ENCODE results near the gene HEPN1. TPM values are rescaled to one million over a fixed set of nuclear protein-coding genes. Genes with fewer than 3 reads are reported as not detected.
"Not testable (repeated sequence)": the region's sequence is repeated elsewhere in the genome, so short reads cannot be mapped to it uniquely, and the experiment has no call there.

Gene HEPN1
- total RNA-seq, 6 experiments from 2014 or later, result 0.18 TPM; not detected in 5

GRCh38 chr11:124954590-124954955 is 35.5 kb downstream of the HEPN1 start:
- no peak for TF ChIP-seq CTCF (IDR thresholded peaks at IDR 0.05)
- TF ChIP-seq POLR2A (IDR thresholded peaks at IDR 0.05), result no peak
- ATAC-seq (no peak), DNase-seq (no peak)
- Histone ChIP-seq H3K4me1 (peaks cover 0 to 6% (median 0%) of the 10 kb centered on the region in 4 donors), H3K27ac (peak overlapping the region in 1 of 3 donors; percentile 11), H3K4me3 (peak overlapping the region; percentile 49 to 89 (median 78)), H3K27me3 (no peaks in the 10 kb centered on the region), H3K36me3 (no peaks in the 10 kb centered on the region), H3K9me3 (no peaks in the 10 kb centered on the region)
- intact Hi-C loops (cut with DNase I), result no loop called here
- 41% methylated on average over 5 of the region's 6 CpGs for WGBS (ENCODE audit: insufficient coverage, low coverage, low lambda C conversion rate, missing lambda C conversion rate)

- intact Hi-C loops (cut with DNase I), result no loop called here
- ATAC-seq, result no peak
- H3K36me3 ChIP-seq, result no peaks in the 10 kb centered on the region
- H3K27me3 ChIP-seq, result no peaks in the 10 kb centered on the region
- H3K4me1 ChIP-seq, result peaks cover 0 to 6% (median 0%) of the 10 kb centered on the region in 4 donors
- no peak overlapping the region for H3K27ac ChIP-seq
- TF ChIP-seq POLR2A (IDR thresholded peaks at IDR 0.05) (no peak), CTCF (IDR thresholded peaks at IDR 0.05) (no peak)
- H3K4me3 ChIP-seq, result no peak overlapping the region
- no peaks in the 10 kb centered on the region for H3K9me3 ChIP-seq
- no peak for DNase-seq
Observed at GRCh38 chr11:124955035-124955434, 36.0 kb downstream of the HEPN1 start.

GRCh38 chr11:124961972-124962609 is 43.0 kb downstream of the HEPN1 start:
- no peaks in the 10 kb centered on the region for H3K9me3 ChIP-seq
- H3K36me3 ChIP-seq, result no peaks in the 10 kb centered on the region
- DNase-seq (no peak), ATAC-seq (peak; percentile 92 to 96 (median 94))
- no peak overlapping the region for H3K27ac ChIP-seq
- no peaks in the 10 kb centered on the region for H3K27me3 ChIP-seq
- WGBS (ENCODE audit: insufficient coverage, low coverage, low lambda C conversion rate, missing lambda C conversion rate), result 17% methylated on average over 5 of the region's 5 CpGs
- H3K4me3 ChIP-seq, result no peak overlapping the region
- TF ChIP-seq CTCF (IDR thresholded peaks at IDR 0.05) (peak; percentile 73 to 83 (median 78)), POLR2A (IDR thresholded peaks at IDR 0.05) (no peak)
- H3K4me1 ChIP-seq, result no peaks in the 10 kb centered on the region
- intact Hi-C loops (cut with DNase I), result loop anchor here in 1 of 2 donors (5.0 kb wide), 1 partner anchor 180 kb away; no protein-coding TSS in a partner anchor

GRCh38 chr11:124968197-124968596 is 49.1 kb downstream of the HEPN1 start:
- H3K9me3 ChIP-seq; DNase-seq; intact Hi-C loops (cut with DNase I); H3K27ac ChIP-seq; H3K27me3 ChIP-seq; H3K36me3 ChIP-seq; ATAC-seq; H3K4me1 ChIP-seq; H3K4me3 ChIP-seq: not testable (repeated sequence)
- no CpG with 5 or more reads among the region's 13 CpGs for WGBS (ENCODE audit: insufficient coverage, low coverage, low lambda C conversion rate, missing lambda C conversion rate)

Other genes with a start within 250 kb of the HEPN1 start
- gene SIAE, start 245.5 kb upstream of the HEPN1 start, total RNA-seq, result 10 to 100 TPM; 30.9 to 56.8 (median 35.6) TPM
- 1 to 10 TPM in 3 of 6 experiments, under 1 TPM in 3; 0.23 to 4.0 (median 1.2) TPM for gene SPA17, start 245.3 kb upstream of the HEPN1 start, total RNA-seq
- 1 to 10 TPM in 3 of 6 experiments, under 1 TPM in 2, not detected in 1; 0.43 to 4.6 (median 1.4) TPM for gene NRGN, start 179.3 kb upstream of the HEPN1 start, total RNA-seq
- gene VSIG2, start 167.0 kb upstream of the HEPN1 start, total RNA-seq, result 1 to 10 TPM in 2 of 6 experiments, under 1 TPM in 3, not detected in 1; 0.68 to 1.4 (median 0.83) TPM
- 10 to 100 TPM in 3 of 6 experiments, 1 to 10 TPM in 3; 6.1 to 15.3 (median 9.7) TPM for gene ESAM, start 157.0 kb upstream of the HEPN1 start, total RNA-seq
- gene MSANTD2, start 118.8 kb upstream of the HEPN1 start, total RNA-seq, result 1 to 10 TPM; 2.6 to 4.7 (median 3.6) TPM
- gene ROBO3, start 53.8 kb upstream of the HEPN1 start, total RNA-seq, result 1 to 10 TPM in 5 of 6 experiments, under 1 TPM in 1; 0.80 to 3.6 (median 1.8) TPM
- gene ROBO4, start 21.4 kb upstream of the HEPN1 start, total RNA-seq, result 10 to 100 TPM in 3 of 6 experiments, 1 to 10 TPM in 3; 3.6 to 18.8 (median 9.0) TPM
- 10 to 100 TPM in 1 of 6 experiments, 1 to 10 TPM in 4, under 1 TPM in 1; 0.30 to 30.8 (median 2.3) TPM for gene HEPACAM, start 16.8 kb downstream of the HEPN1 start, total RNA-seq
- 1 to 10 TPM in 2 of 6 experiments, under 1 TPM in 4; 0.57 to 1.8 (median 0.70) TPM for gene CCDC15, start 35.0 kb downstream of the HEPN1 start, total RNA-seq
- 10 to 100 TPM in 1 of 6 experiments, 1 to 10 TPM in 5; 3.4 to 14.2 (median 4.7) TPM for gene SLC37A2, start 144.1 kb downstream of the HEPN1 start, total RNA-seq
- gene TMEM218, start 192.4 kb downstream of the HEPN1 start, total RNA-seq, result 10 to 100 TPM in 4 of 6 experiments, 1 to 10 TPM in 2; 7.4 to 13.5 (median 10.5) TPM
- gene PKNOX2, start 245.5 kb downstream of the HEPN1 start, total RNA-seq, result under 1 TPM; 0.09 to 0.31 (median 0.14) TPM

Measured in right lobe of liver (tissue), 6 donors.